Activated T-cell treated with anti-CD3 and anti-CD28 coated beads, Interleukin-2, amount 50 U/mL, for 4 hours (primary cell): ENCODE data around the gene MACROD2. TPM values are rescaled to one million over a fixed set of nuclear protein-coding genes. Genes with fewer than 3 reads are reported as not detected.

ENCODE experiments used
- ATAC-seq, 2 donors: fragments of 200-7000 bp; cut with Tn5 transposase; one replicate each; pipeline ENCODE4 v1.10.0; 2021
- DNase-seq: peaks from one replicate; pipeline ENCODE4 v3.0.0-alpha.2; 2020
- H3K27me3 Mint-ChIP-seq: one replicate; pipeline ENCODE4 v1.8.0; 2021; ENCODE audit warnings: low read depth, mixed read lengths
- H3K36me3 Mint-ChIP-seq: one replicate; pipeline ENCODE4 v1.8.0; 2022; ENCODE audit warnings: mixed read lengths; ENCODE audit not compliant: insufficient read depth
- H3K4me1 Mint-ChIP-seq: one replicate; pipeline ENCODE4 v1.8.0; 2021; ENCODE audit warnings: low read depth, mixed read lengths
- H3K4me3 Mint-ChIP-seq: one replicate; pipeline ENCODE4 v1.8.0; 2021; ENCODE audit warnings: mild to moderate bottlenecking, moderate library complexity, mixed read lengths
- H3K9me3 Mint-ChIP-seq: one replicate; pipeline ENCODE4 v1.8.0; 2021; ENCODE audit warnings: mixed read lengths
- total RNA-seq, 3 donors: library from RNA; stranded (reverse); gene quantifications; one replicate each; pipeline ENCODE4 v1.2.1, GENCODE V29; 2021

MACROD2 gene
- total RNA-seq, 3 donors from 2014 or later, result 0.10 TPM; not detected in 2

GRCh38 chr20:16082051-16082550 lies 2086.8 kb downstream of the MACROD2 start:
- ATAC-seq, result no peak
- no peak overlapping the region for H3K4me3 Mint-ChIP-seq

GRCh38 chr20:16083639-16084280 lies 2088.4 kb downstream of the MACROD2 start:
- peaks cover 20% of the 10 kb centered on the region for H3K9me3 Mint-ChIP-seq
- DNase-seq (no peak), ATAC-seq (no peak)
- no peaks in the 10 kb centered on the region for H3K27me3 Mint-ChIP-seq
- no peaks in the 10 kb centered on the region for H3K36me3 Mint-ChIP-seq
- H3K4me3 Mint-ChIP-seq, result no peak overlapping the region
- no peaks in the 10 kb centered on the region for H3K4me1 Mint-ChIP-seq

More at GRCh38 chr20:16082051-16082550, 2086.8 kb downstream of the MACROD2 start:
- Mint-ChIP-seq H3K27me3 (no peaks in the 10 kb centered on the region), H3K36me3 (no peaks in the 10 kb centered on the region), H3K4me1 (no peaks in the 10 kb centered on the region), H3K9me3 (peaks cover 12% of the 10 kb centered on the region)
- no peak for DNase-seq

- no peak overlapping the region for H3K4me3 Mint-ChIP-seq
- no peaks in the 10 kb centered on the region for H3K36me3 Mint-ChIP-seq
- no peaks in the 10 kb centered on the region for H3K9me3 Mint-ChIP-seq
- ATAC-seq, result no peak
- no peaks in the 10 kb centered on the region for H3K27me3 Mint-ChIP-seq
- H3K4me1 Mint-ChIP-seq, result no peaks in the 10 kb centered on the region
- no peak for DNase-seq
Measured at GRCh38 chr20:16095226-16095625, 2099.9 kb downstream of the MACROD2 start.

- ATAC-seq, result no peak
- Mint-ChIP-seq H3K4me1 (no peaks in the 10 kb centered on the region), H3K9me3 (no peaks in the 10 kb centered on the region), H3K27me3 (no peaks in the 10 kb centered on the region), H3K4me3 (no peak overlapping the region), H3K36me3 (no peaks in the 10 kb centered on the region)
- DNase-seq, result no peak
Measured at GRCh38 chr20:16096756-16097326, 2101.5 kb downstream of the MACROD2 start.

GRCh38 chr20:16097788-16098187 lies 2102.5 kb downstream of the MACROD2 start:
- no peak overlapping the region for H3K4me3 Mint-ChIP-seq
- no peaks in the 10 kb centered on the region for H3K27me3 Mint-ChIP-seq
- DNase-seq (no peak), ATAC-seq (no peak)
- no peaks in the 10 kb centered on the region for H3K9me3 Mint-ChIP-seq
- no peaks in the 10 kb centered on the region for H3K36me3 Mint-ChIP-seq
- H3K4me1 Mint-ChIP-seq, result no peaks in the 10 kb centered on the region

- ATAC-seq (no peak), DNase-seq (no peak)
- H3K4me1 Mint-ChIP-seq, result no peaks in the 10 kb centered on the region
- H3K9me3 Mint-ChIP-seq, result no peaks in the 10 kb centered on the region
- no peaks in the 10 kb centered on the region for H3K27me3 Mint-ChIP-seq
- H3K4me3 Mint-ChIP-seq, result no peak overlapping the region
- H3K36me3 Mint-ChIP-seq, result no peaks in the 10 kb centered on the region
Measured at GRCh38 chr20:16098890-16099639, 2103.7 kb downstream of the MACROD2 start.

GRCh38 chr20:16100111-16100510 lies 2104.8 kb downstream of the MACROD2 start:
- DNase-seq (no peak), ATAC-seq (no peak)
- no peaks in the 10 kb centered on the region for H3K4me1 Mint-ChIP-seq
- H3K9me3 Mint-ChIP-seq, result no peaks in the 10 kb centered on the region
- H3K4me3 Mint-ChIP-seq, result no peak overlapping the region
- H3K27me3 Mint-ChIP-seq, result no peaks in the 10 kb centered on the region
- no peaks in the 10 kb centered on the region for H3K36me3 Mint-ChIP-seq

GRCh38 chr20:16100767-16101166 lies 2105.5 kb downstream of the MACROD2 start:
- DNase-seq (no peak), ATAC-seq (no peak)
- H3K27me3 Mint-ChIP-seq, result no peaks in the 10 kb centered on the region
- no peak overlapping the region for H3K4me3 Mint-ChIP-seq
- no peaks in the 10 kb centered on the region for H3K4me1 Mint-ChIP-seq
- no peaks in the 10 kb centered on the region for H3K36me3 Mint-ChIP-seq
- H3K9me3 Mint-ChIP-seq, result no peaks in the 10 kb centered on the region

Other genes starting within 250 kb of the MACROD2 start
- 10 to 100 TPM; 33.0 to 35.0 (median 33.2) TPM for gene ESF1, start 210.6 kb upstream of the MACROD2 start, total RNA-seq
- 10 to 100 TPM; 25.5 to 28.6 (median 26.4) TPM for gene NDUFAF5, start 210.5 kb upstream of the MACROD2 start, total RNA-seq
- not detected for gene SEL1L2, start 4.9 kb upstream of the MACROD2 start, total RNA-seq